GM12892 (cell line): ENCODE data around the gene HNRNPC.

Experiments used
- POLR2A ChIP-seq: IDR thresholded peaks from 2 replicates; pipeline ENCODE4 v1.6.1; 2011; ENCODE audit warnings: low read depth, low read length, control low read depth
- POLR2AphosphoS5 ChIP-seq: IDR thresholded peaks from 2 replicates; pipeline ENCODE4 v1.6.1; 2011; ENCODE audit warnings: low read depth, low read length, control low read depth
- TAF1 ChIP-seq: IDR thresholded peaks from 2 replicates; pipeline ENCODE4 v1.6.1; 2011; ENCODE audit warnings: low read depth, mild to moderate bottlenecking, control low read depth, low read length, borderline replicate concordance

- no peak for TF ChIP-seq TAF1
- no peak for TF ChIP-seq POLR2A
- TF ChIP-seq POLR2AphosphoS5, result 0 out of 2 replicates have a peak, but pooled peaks have one; percentile 26
Observed at GRCh38 chr14:21238823-21239518, 30.3 kb downstream of the HNRNPC start.
